LNCaP clone FGC (cell line): ENCODE measurements around the gene SELP.
A peak's percentile ranks its signal among the peaks of the same experiment; 100 is the strongest.

Experiments used
- DNase-seq: peaks from one replicate; pipeline ENCODE4 v3.0.0-alpha.2; 2011; ENCODE audit warnings: low read depth
- H3K4me3 ChIP-seq: 2 replicates; pipeline ENCODE4 v1.5.1; 2011; ENCODE audit warnings: mild to moderate bottlenecking, low read depth, low read length, control low read depth
- CTCF ChIP-seq: IDR thresholded peaks from 2 replicates; pipeline ENCODE4 v1.5.1; 2012; ENCODE audit warnings: mild to moderate bottlenecking; ENCODE audit not compliant: control insufficient read depth, insufficient read depth; ENCODE audit errors: extremely low read depth

The SELP gene

GRCh38 chr1:169576241-169576934 is 53.5 kb downstream of the SELP start:
- DNase-seq = no peak
- TF ChIP-seq CTCF = no peak
- no peak overlapping the region for H3K4me3 ChIP-seq

- peak; percentile 98 for DNase-seq
- no peak overlapping the region for H3K4me3 ChIP-seq
- TF ChIP-seq CTCF = no peak
These were observed 55.6 kb downstream of the SELP start for GRCh38 chr1:169574336-169574735.

GRCh38 chr1:169572187-169572586 is 57.7 kb downstream of the SELP start:
- TF ChIP-seq CTCF = no peak
- peak; percentile 91 for DNase-seq

GRCh38 chr1:169571450-169571849 is 58.5 kb downstream of the SELP start:
- H3K4me3 ChIP-seq = no peak overlapping the region
- no peak for TF ChIP-seq CTCF
- DNase-seq = no peak

More at GRCh38 chr1:169572187-169572586, 57.7 kb downstream of the SELP start:
- H3K4me3 ChIP-seq = no peak overlapping the region

GRCh38 chr1:169570172-169570574 is 59.8 kb downstream of the SELP start:
- H3K4me3 ChIP-seq = no peak overlapping the region
- peak; percentile 47 for DNase-seq
- no peak for TF ChIP-seq CTCF

- peak; percentile 44 for DNase-seq
- no peak for TF ChIP-seq CTCF
- H3K4me3 ChIP-seq = no peak overlapping the region
These were observed 61.4 kb downstream of the SELP start for GRCh38 chr1:169568497-169568896.
